Measurements from ENCODE around the gene AFF2. TPM values are rescaled to one million over a fixed set of nuclear protein-coding genes. Genes with fewer than 3 reads are reported as not detected.

Gene AFF2
- total RNA-seq, 1 experiment from 2014 or later, result 231 TPM

DNA sequence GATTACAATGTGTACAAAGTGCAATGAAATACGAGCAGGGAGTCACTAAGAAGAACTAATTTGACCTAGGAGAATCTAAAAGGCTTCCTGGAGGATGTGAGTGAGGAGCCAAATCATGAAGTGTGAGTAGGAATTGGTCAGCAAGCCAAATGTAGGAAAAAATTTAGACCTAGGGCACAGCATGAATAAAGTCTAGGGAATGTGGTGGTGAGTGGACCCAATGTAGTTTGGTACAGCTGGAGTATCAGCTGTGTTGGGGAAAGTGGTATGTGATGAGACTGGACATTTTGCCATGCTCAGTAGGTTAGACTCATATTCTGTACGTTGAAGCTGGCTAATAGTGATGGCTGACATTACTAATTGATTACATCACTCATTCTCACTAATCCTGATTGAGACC, 191.0 kb downstream of the AFF2 start:
- H3K9ac ChIP-seq (ENCODE audit: low read length), result no peak overlapping the region
- H3K4me1 ChIP-seq (ENCODE audit: low read length), result peaks cover 14% of the 10 kb centered on the region
- no peaks in the 10 kb centered on the region for H4K20me1 ChIP-seq (ENCODE audit: insufficient read depth, low read depth, low read length)
- no peaks in the 10 kb centered on the region for H3K9me2 ChIP-seq (replicated peaks; ENCODE audit: insufficient read depth, low read length)
- H3K79me2 ChIP-seq (ENCODE audit: low read length), result peaks cover 76% of the 10 kb centered on the region
- H3K4me2 ChIP-seq (ENCODE audit: low read depth, low read length, poor library complexity, severe bottlenecking), result no peak overlapping the region
- no peaks in the 10 kb centered on the region for H3K36me3 ChIP-seq (ENCODE audit: insufficient read depth, low read length)
- no peak overlapping the region for H3K27ac ChIP-seq (ENCODE audit: low read length)
- H3K9me3 ChIP-seq (ENCODE audit: low read length), result no peaks in the 10 kb centered on the region
- DNase-seq, result no peak
- no peak overlapping the region for H3K4me3 ChIP-seq (ENCODE audit: low read length)
- no peaks in the 10 kb centered on the region for H3K27me3 ChIP-seq (ENCODE audit: low read length)
- H2AFZ ChIP-seq (ENCODE audit: low read length), result no peak overlapping the region

DNA sequence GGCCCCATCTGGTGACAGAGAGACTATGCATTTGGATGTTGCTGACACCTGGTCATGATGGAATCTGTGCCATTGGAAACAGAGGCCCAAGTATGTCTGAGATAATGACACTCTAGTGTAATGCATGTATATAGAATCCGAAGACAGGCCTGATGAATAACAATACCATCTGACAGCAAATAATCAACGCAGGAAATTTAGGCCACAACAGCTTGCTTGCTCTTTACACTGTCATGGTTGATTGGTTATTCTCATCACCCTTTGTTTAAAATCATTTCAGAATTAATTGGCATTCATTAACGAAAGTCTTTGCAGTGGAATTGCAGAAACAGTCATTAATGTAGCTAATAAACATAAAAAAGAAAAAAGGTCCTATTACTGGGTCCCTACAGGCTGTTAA, 194.8 kb downstream of the AFF2 start:
- Histone ChIP-seq H3K36me3 (ENCODE audit: insufficient read depth, low read length) (no peaks in the 10 kb centered on the region), H2AFZ (ENCODE audit: low read length) (no peak overlapping the region), H3K9me3 (ENCODE audit: low read length) (no peaks in the 10 kb centered on the region), H3K4me1 (ENCODE audit: low read length) (peaks cover 50% of the 10 kb centered on the region), H3K27ac (ENCODE audit: low read length) (peak overlapping the region; percentile 58), H3K9me2 (replicated peaks; ENCODE audit: insufficient read depth, low read length) (no peaks in the 10 kb centered on the region), H3K79me2 (ENCODE audit: low read length) (peaks cover 76% of the 10 kb centered on the region), H3K9ac (ENCODE audit: low read length) (no peak overlapping the region), H3K27me3 (ENCODE audit: low read length) (no peaks in the 10 kb centered on the region), H4K20me1 (ENCODE audit: insufficient read depth, low read depth, low read length) (no peaks in the 10 kb centered on the region), H3K4me2 (ENCODE audit: low read depth, low read length, poor library complexity, severe bottlenecking) (no peak overlapping the region), H3K4me3 (ENCODE audit: low read length) (no peak overlapping the region)
- no peak for DNase-seq

DNA sequence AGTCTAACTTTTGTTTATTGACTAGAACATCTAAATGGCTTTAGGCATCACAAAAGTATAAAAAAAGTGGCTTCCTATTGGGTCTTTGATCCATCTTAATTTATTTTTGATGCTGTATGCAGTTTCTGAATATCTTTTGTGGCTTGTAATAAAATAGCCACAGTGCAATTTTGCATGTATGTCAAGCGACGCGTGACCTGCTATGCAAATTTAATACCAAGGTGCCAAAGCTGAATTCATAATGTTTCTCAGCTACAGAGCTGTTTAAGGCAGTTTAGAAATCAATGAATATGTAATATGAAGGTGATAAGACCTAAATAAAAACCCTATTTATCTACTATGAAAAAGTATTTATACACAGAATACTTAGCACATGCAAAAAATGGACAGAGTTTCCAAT, 197.8 kb downstream of the AFF2 start:
- no peaks in the 10 kb centered on the region for H3K27me3 ChIP-seq (ENCODE audit: low read length)
- H3K79me2 ChIP-seq (ENCODE audit: low read length), result peaks cover 83% of the 10 kb centered on the region
- H3K4me3 ChIP-seq (ENCODE audit: low read length), result 0 out of 2 replicates have a peak overlapping the region, but pooled peaks have one; percentile 8
- no peak overlapping the region for H3K9ac ChIP-seq (ENCODE audit: low read length)
- H3K4me2 ChIP-seq (ENCODE audit: low read depth, low read length, poor library complexity, severe bottlenecking), result peak overlapping the region; percentile 45
- peaks cover 54% of the 10 kb centered on the region for H3K4me1 ChIP-seq (ENCODE audit: low read length)
- H2AFZ ChIP-seq (ENCODE audit: low read length), result no peak overlapping the region
- no peaks in the 10 kb centered on the region for H3K36me3 ChIP-seq (ENCODE audit: insufficient read depth, low read length)
- peak overlapping the region; percentile 85 for H3K27ac ChIP-seq (ENCODE audit: low read length)
- H3K9me3 ChIP-seq (ENCODE audit: low read length), result no peaks in the 10 kb centered on the region
- H4K20me1 ChIP-seq (ENCODE audit: insufficient read depth, low read depth, low read length), result no peaks in the 10 kb centered on the region
- no peaks in the 10 kb centered on the region for H3K9me2 ChIP-seq (replicated peaks; ENCODE audit: insufficient read depth, low read length)
- peak; percentile 70 for DNase-seq

DNA sequence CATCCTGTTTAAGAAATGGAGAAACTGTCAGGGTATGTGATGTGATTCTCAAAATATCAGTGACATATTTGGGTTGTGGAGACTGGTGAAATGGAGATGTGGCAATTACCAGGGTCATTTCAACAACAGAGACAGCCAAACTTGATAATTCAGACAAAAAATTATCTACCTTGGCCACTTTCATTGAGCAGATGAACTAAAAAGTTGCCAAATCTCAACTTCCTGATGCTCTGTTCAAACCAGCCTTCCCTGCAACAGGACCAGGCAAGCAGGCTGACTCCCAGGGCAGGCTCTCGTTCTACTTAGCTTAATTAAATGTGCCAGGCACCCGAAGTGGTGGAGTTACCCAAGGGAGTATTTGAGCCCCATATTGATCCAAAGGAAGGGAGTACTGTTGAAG, 199.6 kb downstream of the AFF2 start:
- H3K9me3 ChIP-seq (ENCODE audit: low read length), result no peaks in the 10 kb centered on the region
- no peaks in the 10 kb centered on the region for H4K20me1 ChIP-seq (ENCODE audit: insufficient read depth, low read depth, low read length)
- no peaks in the 10 kb centered on the region for H3K9me2 ChIP-seq (replicated peaks; ENCODE audit: insufficient read depth, low read length)
- H3K36me3 ChIP-seq (ENCODE audit: insufficient read depth, low read length), result peaks cover under 1% of the 10 kb centered on the region; the same call in 1 of the 2 replicates
- peaks cover 80% of the 10 kb centered on the region for H3K79me2 ChIP-seq (ENCODE audit: low read length)
- H3K4me2 ChIP-seq (ENCODE audit: low read depth, low read length, poor library complexity, severe bottlenecking), result peak overlapping the region; percentile 9
- H3K9ac ChIP-seq (ENCODE audit: low read length), result no peak overlapping the region; the same call in 1 of the 2 replicates
- peak overlapping the region; percentile 85 for H3K27ac ChIP-seq (ENCODE audit: low read length)
- no peaks in the 10 kb centered on the region for H3K27me3 ChIP-seq (ENCODE audit: low read length)
- DNase-seq, result peak; percentile 50
- no peak overlapping the region for H3K4me3 ChIP-seq (ENCODE audit: low read length)
- H3K4me1 ChIP-seq (ENCODE audit: low read length), result peaks cover 54% of the 10 kb centered on the region
- H2AFZ ChIP-seq (ENCODE audit: low read length), result 0 out of 2 replicates have a peak overlapping the region, but pooled peaks have one; percentile 8

DNA sequence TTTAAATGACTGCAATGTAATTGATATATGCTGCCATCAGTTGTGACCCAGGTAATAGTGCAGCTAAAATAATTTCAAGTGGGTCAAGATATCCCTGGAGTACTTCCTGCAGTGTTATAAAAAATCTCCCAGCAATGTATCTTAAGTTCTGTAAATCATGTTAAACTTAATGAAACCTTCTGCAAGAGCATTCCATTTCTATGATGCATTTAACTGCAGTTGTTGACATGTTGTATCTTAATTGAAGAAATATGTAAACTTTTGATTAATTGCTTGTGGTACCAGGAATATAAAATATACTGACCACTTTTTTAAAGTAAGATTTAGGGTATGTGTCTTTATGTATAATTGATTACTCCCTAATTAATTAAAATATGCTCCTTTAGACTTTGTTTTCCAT, 213.6 kb downstream of the AFF2 start:
- H3K9me3 ChIP-seq (ENCODE audit: low read length), result no peaks in the 10 kb centered on the region
- no peak overlapping the region for H3K4me3 ChIP-seq (ENCODE audit: low read length)
- H4K20me1 ChIP-seq (ENCODE audit: insufficient read depth, low read depth, low read length), result no peaks in the 10 kb centered on the region
- peaks cover 85% of the 10 kb centered on the region for H3K79me2 ChIP-seq (ENCODE audit: low read length)
- H3K9ac ChIP-seq (ENCODE audit: low read length), result no peak overlapping the region
- no peak overlapping the region for H3K4me2 ChIP-seq (ENCODE audit: low read depth, low read length, poor library complexity, severe bottlenecking)
- H3K27me3 ChIP-seq (ENCODE audit: low read length), result no peaks in the 10 kb centered on the region
- H3K9me2 ChIP-seq (replicated peaks; ENCODE audit: insufficient read depth, low read length), result no peaks in the 10 kb centered on the region
- peaks cover 7% of the 10 kb centered on the region; the same call in 1 of the 2 replicates for H3K4me1 ChIP-seq (ENCODE audit: low read length)
- DNase-seq, result no peak
- 0 out of 2 replicates have a peak, but pooled peaks cover 4% of the 10 kb centered on the region for H3K36me3 ChIP-seq (ENCODE audit: insufficient read depth, low read length)
- no peak overlapping the region for H2AFZ ChIP-seq (ENCODE audit: low read length)
- H3K27ac ChIP-seq (ENCODE audit: low read length), result no peak overlapping the region

DNA sequence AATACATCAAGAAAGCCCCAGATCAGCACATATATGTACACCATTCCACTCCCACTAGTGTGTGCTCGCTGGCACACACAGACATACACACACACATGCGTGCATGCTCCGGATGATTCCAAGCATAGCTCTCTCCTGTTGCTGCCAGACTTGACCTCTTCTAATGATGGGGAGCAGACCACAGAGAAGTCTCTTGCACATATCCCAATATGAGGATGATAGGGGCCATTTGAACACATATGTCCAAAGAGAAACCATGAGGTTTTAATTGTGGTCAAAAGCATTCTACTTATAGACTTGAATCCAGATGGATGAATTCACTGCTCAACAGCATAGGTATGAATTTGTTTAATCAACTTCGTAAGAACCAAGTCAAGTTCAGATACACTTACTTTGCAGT, 214.9 kb downstream of the AFF2 start:
- Histone ChIP-seq H3K27ac (ENCODE audit: low read length) (no peak overlapping the region), H3K36me3 (ENCODE audit: insufficient read depth, low read length) (no peaks in the 10 kb centered on the region), H2AFZ (ENCODE audit: low read length) (no peak overlapping the region), H3K9ac (ENCODE audit: low read length) (no peak overlapping the region), H3K27me3 (ENCODE audit: low read length) (no peaks in the 10 kb centered on the region), H3K4me3 (ENCODE audit: low read length) (no peak overlapping the region), H3K9me2 (replicated peaks; ENCODE audit: insufficient read depth, low read length) (no peaks in the 10 kb centered on the region), H3K9me3 (ENCODE audit: low read length) (no peaks in the 10 kb centered on the region), H3K79me2 (ENCODE audit: low read length) (peaks cover 79% of the 10 kb centered on the region), H3K4me1 (ENCODE audit: low read length) (peaks cover 7% of the 10 kb centered on the region; the same call in 1 of the 2 replicates), H3K4me2 (ENCODE audit: low read depth, low read length, poor library complexity, severe bottlenecking) (no peak overlapping the region), H4K20me1 (ENCODE audit: insufficient read depth, low read depth, low read length) (no peaks in the 10 kb centered on the region)
- no peak for DNase-seq

DNA sequence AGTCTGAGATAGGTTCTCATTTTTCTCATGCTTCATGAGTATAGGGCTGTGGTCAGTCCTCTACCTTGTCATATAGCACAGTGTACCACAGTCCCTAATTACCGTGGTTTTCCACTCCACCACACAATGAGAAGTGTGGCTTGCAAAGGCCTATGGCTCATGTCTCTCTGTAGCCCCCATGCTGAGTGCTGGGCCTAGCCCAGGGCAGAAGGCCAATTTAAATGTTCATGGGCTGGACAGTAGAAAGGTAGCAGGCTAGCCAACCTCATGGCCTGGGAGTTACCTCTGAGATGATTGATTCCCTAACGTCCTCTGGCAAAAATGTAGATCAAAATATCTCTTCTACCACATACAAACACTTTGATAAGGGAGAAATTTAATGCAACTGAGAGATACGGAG, 222.5 kb downstream of the AFF2 start:
- Histone ChIP-seq H3K79me2 (ENCODE audit: low read length) (peaks cover 39% of the 10 kb centered on the region), H3K9me2 (replicated peaks; ENCODE audit: insufficient read depth, low read length) (no peaks in the 10 kb centered on the region), H3K9me3 (ENCODE audit: low read length) (no peaks in the 10 kb centered on the region), H3K27me3 (ENCODE audit: low read length) (no peaks in the 10 kb centered on the region), H3K4me3 (ENCODE audit: low read length) (no peak overlapping the region), H3K4me2 (ENCODE audit: low read depth, low read length, poor library complexity, severe bottlenecking) (no peak overlapping the region), H4K20me1 (ENCODE audit: insufficient read depth, low read depth, low read length) (no peaks in the 10 kb centered on the region), H2AFZ (ENCODE audit: low read length) (no peak overlapping the region), H3K4me1 (ENCODE audit: low read length) (no peaks in the 10 kb centered on the region), H3K9ac (ENCODE audit: low read length) (no peak overlapping the region), H3K27ac (ENCODE audit: low read length) (no peak overlapping the region), H3K36me3 (ENCODE audit: insufficient read depth, low read length) (0 out of 2 replicates have a peak, but pooled peaks cover 3% of the 10 kb centered on the region)
- no peak for DNase-seq

DNA sequence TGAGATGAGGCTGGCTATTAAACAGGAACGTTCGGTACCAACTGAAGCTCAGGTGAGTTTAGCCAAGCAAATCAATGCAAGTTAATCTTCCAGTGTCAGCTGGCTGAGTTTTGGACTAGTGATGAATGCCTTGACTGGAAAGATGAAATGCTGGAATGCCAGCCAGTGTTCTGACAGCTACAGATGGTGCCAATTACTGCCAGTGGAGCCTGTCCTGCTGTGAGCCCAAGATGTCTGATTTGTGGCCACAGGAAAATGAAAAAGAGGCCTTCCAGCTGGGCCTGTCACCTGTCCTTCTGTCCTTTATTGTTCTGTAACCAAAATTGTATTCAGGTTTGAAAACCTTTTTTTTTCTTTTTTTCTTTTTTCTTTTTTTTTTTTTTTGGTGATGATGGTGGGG, 223.1 kb downstream of the AFF2 start:
- no peaks in the 10 kb centered on the region for H3K27me3 ChIP-seq (ENCODE audit: low read length)
- no peaks in the 10 kb centered on the region for H3K9me3 ChIP-seq (ENCODE audit: low read length)
- no peak overlapping the region for H3K27ac ChIP-seq (ENCODE audit: low read length)
- H3K79me2 ChIP-seq (ENCODE audit: low read length), result peaks cover 40% of the 10 kb centered on the region
- H3K9me2 ChIP-seq (replicated peaks; ENCODE audit: insufficient read depth, low read length), result no peaks in the 10 kb centered on the region
- no peak overlapping the region for H3K4me2 ChIP-seq (ENCODE audit: low read depth, low read length, poor library complexity, severe bottlenecking)
- no peaks in the 10 kb centered on the region for H3K4me1 ChIP-seq (ENCODE audit: low read length)
- no peak for DNase-seq
- no peak overlapping the region for H2AFZ ChIP-seq (ENCODE audit: low read length)
- no peak overlapping the region for H3K9ac ChIP-seq (ENCODE audit: low read length)
- H4K20me1 ChIP-seq (ENCODE audit: insufficient read depth, low read depth, low read length), result no peaks in the 10 kb centered on the region
- H3K36me3 ChIP-seq (ENCODE audit: insufficient read depth, low read length), result 0 out of 2 replicates have a peak, but pooled peaks cover 3% of the 10 kb centered on the region
- H3K4me3 ChIP-seq (ENCODE audit: low read length), result no peak overlapping the region
